CD4-positive, alpha-beta T cell treated with Interleukin-6 at 100 ng/mL for 8 hours (primary cell): ENCODE data around the gene RGS9.

Experiments used
- DNase-seq: peaks from one replicate; pipeline ENCODE4 v3.0.0-alpha.2; 2020; ENCODE audit warnings: mixed read lengths, low spot score

Gene RGS9

GRCh38 chr17:65219124-65219523 lies 82.0 kb downstream of the RGS9 start:
- DNase-seq: no peak

- DNase-seq: no peak
Observed at GRCh38 chr17:65219707-65220106, 82.5 kb downstream of the RGS9 start.

GRCh38 chr17:65220732-65221131 lies 83.6 kb downstream of the RGS9 start:
- no peak for DNase-seq

GRCh38 chr17:65222214-65222738 lies 85.1 kb downstream of the RGS9 start:
- DNase-seq: no peak

GRCh38 chr17:65225061-65225460 lies 87.9 kb downstream of the RGS9 start:
- DNase-seq: no peak

- DNase-seq: no peak
Observed at GRCh38 chr17:65226227-65226626, 89.1 kb downstream of the RGS9 start.

GRCh38 chr17:65227637-65228036 lies 90.5 kb downstream of the RGS9 start:
- DNase-seq: no peak

GRCh38 chr17:65228287-65228686 lies 91.1 kb downstream of the RGS9 start:
- DNase-seq: no peak

- DNase-seq: peak; percentile 46
Observed at GRCh38 chr17:65228734-65229620, 91.8 kb downstream of the RGS9 start.

GRCh38 chr17:65229621-65229995 lies 92.4 kb downstream of the RGS9 start:
- no peak for DNase-seq

GRCh38 chr17:65230040-65230439 lies 92.9 kb downstream of the RGS9 start:
- DNase-seq: no peak

GRCh38 chr17:65231086-65231485 lies 93.9 kb downstream of the RGS9 start:
- no peak for DNase-seq

- peak; percentile 34 for DNase-seq
Observed at GRCh38 chr17:65231662-65232335, 94.6 kb downstream of the RGS9 start.

GRCh38 chr17:65235284-65235683 lies 98.1 kb downstream of the RGS9 start:
- no peak for DNase-seq

GRCh38 chr17:65236321-65236720 lies 99.2 kb downstream of the RGS9 start:
- DNase-seq: no peak

- DNase-seq: no peak
Observed at GRCh38 chr17:65243838-65244625, 106.9 kb downstream of the RGS9 start.

GRCh38 chr17:65246252-65246651 lies 109.1 kb downstream of the RGS9 start:
- no peak for DNase-seq

- DNase-seq: no peak
Observed at GRCh38 chr17:65249774-65250173, 112.6 kb downstream of the RGS9 start.

- no peak for DNase-seq
Observed at GRCh38 chr17:65254166-65254565, 117.0 kb downstream of the RGS9 start.

GRCh38 chr17:65259281-65259680 lies 122.1 kb downstream of the RGS9 start:
- DNase-seq: no peak

GRCh38 chr17:65259696-65260485 lies 122.7 kb downstream of the RGS9 start:
- no peak for DNase-seq

- no peak for DNase-seq
Observed at GRCh38 chr17:65260626-65261025, 123.5 kb downstream of the RGS9 start.
